NCI-H446 treated with DMSO at 0.1 percent for 48 hours (cell line): ENCODE data around the gene IL1RAP.
"Not testable (repeated sequence)": the region's sequence is repeated elsewhere in the genome, so short reads cannot be mapped to it uniquely, and the experiment has no call there.

Source experiments
- DNase-seq: peaks from one replicate; lab custom pipeline; 2025; lab: John Stamatoyannopoulos, UW

Gene IL1RAP

DNA sequence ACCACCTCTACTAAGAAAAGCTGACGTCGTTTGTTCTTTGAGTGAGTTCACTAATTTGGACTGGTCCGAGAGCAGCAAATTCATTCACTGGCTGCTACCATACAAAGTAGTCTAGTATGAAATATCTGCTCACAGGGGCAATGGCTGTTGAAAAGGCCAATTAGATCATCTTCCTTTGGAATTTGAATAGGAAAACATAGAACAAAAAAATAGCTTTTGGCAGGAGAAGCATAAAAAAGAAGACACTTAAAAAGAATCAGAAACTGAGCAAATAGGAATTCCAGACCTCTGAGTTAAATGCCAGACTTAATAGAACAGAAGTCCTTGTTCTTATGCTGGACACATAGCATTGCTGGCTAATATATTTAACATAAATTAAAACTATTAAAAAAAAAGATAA lies 159.3 kb downstream of the IL1RAP start:
- DNase-seq: no peak

DNA sequence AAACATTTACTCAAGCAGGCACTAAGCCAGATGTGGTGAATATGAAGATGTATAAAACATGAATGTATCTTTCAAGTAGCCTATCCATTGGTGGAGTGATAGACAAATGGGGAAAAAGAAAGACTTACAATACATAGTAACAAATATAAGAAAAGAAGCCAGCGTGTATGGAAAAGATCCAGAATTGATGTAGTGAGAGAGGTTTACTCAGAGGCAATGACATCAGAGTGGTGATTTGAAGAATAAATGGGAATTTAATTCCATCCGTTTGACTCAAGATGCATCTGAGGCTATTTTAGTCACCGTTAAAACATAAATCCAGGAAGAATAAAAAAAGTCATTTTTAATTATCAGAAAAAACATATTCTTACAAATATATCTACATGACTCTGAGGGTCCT lies 162.6 kb downstream of the IL1RAP start:
- no peak for DNase-seq

DNA sequence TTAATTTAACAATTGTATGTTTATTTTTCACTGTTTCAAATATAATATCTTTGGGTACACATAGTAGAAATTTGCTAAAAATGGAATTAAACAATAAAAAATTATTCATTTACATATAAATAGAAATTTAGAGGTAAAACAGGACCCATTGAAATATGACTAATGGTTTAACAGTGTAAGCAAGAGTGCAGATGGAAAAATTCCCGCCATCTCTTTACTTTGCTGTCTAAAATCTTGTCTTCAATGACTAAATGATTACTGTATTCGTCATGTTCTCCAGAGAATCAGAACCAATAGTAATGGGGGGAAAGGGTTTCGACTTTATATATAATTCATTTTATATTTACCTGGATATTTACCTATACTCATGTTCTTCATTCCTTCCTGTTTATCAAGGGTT lies 163.1 kb downstream of the IL1RAP start:
- DNase-seq: no peak

DNA sequence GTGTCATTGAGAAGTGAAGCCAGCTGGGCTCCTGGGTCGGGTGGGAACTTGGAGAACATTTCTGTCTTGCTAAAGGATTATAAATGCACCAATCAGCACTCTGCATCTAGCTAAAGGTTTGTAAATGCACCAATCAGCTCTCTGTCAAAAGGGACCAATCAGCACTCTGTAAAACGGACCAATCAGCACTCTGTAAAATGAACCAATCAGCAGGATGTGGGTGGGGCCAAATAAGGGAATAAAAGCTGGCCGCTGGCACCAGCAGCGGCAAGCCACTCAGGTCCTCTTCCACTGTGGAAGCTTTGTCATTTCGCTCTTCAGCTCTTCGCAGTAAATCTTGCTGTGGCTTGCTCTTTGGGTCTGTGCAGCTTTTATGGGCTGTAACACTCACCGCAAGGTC lies 164.0 kb downstream of the IL1RAP start:
- not testable (repeated sequence) for DNase-seq

DNA sequence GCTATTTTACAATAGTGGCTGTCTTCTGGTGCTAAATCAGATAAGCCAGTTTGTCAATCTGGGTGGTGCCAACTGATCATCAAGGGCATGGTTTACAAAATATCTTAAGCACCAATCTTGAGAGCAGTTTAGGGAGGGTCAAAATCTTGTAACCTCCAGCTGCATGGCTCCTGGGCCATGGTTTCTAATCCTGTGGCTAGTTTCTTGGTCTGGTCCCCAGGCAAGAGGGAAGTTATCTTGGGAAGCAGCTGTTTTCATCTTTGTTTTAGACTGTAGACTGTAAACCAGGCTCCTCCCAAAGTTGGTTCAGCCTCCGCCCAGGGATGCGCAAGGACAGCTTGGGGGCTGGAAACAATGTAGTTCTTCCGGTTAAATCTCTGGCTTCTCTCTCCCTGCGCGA lies 166.8 kb downstream of the IL1RAP start:
- DNase-seq: no peak

DNA sequence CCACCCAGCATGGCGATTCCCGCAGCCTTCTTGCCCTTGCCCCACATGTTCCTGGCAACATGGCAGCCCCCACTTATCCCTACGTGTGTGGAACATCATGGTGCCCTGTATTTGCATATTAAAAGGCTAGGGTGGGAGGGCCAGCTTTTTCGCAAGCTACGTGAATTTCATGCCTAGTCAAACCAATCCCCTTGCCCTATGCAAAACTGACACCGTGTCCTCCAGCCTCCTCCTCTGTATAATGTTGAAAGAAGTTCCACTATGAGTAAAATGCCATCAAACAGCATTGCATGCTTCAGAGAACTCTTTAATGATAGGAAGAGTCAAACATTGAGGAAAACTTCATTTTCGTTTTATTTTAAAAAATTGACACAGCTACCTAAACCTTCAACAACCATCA lies 170.9 kb downstream of the IL1RAP start:
- DNase-seq: no peak

DNA sequence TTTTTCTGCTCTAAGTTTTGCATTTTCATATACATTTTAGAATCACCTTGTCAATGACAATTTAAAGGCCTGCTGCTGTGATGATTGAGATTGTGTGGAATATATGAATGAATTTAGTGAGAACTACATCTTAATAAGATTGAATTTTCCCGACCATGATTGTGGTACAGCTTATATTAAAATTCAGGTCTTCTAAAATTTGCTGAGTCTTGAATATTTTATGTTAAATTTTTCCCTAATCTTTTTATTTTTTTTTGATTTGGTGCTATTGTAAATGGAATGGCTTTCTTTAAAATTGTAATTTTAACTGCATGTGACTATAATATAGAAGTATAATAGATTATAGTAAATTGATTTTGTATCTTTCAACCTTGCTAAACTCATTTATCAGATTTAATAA lies 172.1 kb downstream of the IL1RAP start:
- DNase-seq: no peak

DNA sequence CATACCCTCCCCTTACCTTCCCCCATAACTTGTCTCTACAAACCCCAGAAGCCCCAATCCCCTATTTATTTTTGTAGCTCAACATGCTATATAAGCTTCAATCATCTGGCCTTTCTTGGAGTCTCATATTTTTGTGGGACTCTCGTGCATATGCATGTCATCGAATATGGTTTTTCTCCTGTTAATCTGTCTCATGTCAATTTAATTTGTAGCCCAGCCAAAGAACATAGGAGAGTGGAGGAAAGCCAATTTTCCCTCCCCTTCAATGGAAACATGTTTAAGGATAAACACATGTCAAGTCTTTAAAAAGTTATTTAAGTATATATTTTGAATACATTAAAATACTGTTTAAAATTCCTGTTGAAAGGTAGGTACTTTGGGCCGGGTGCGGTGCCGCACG lies 176.4 kb downstream of the IL1RAP start:
- DNase-seq: no peak

DNA sequence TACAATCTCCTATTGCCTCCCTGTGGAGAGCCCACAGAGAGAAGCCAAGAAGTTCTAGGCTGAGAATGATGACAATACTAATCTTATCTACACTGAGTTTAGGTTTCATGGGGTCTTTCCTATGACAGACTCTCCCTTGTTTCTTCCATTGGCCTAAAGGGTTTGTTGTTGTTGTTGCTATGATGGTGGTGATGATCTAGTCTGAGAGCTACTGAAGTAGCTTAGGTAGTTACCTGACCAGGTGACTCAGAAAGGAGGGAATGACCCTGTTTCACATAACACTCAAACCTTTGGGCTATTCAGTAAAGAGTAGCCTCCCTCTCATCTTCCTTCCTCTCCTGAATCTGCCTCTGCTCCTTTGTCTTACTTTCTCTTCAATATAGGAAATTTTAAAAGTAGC lies 178.4 kb downstream of the IL1RAP start:
- DNase-seq: no peak

DNA sequence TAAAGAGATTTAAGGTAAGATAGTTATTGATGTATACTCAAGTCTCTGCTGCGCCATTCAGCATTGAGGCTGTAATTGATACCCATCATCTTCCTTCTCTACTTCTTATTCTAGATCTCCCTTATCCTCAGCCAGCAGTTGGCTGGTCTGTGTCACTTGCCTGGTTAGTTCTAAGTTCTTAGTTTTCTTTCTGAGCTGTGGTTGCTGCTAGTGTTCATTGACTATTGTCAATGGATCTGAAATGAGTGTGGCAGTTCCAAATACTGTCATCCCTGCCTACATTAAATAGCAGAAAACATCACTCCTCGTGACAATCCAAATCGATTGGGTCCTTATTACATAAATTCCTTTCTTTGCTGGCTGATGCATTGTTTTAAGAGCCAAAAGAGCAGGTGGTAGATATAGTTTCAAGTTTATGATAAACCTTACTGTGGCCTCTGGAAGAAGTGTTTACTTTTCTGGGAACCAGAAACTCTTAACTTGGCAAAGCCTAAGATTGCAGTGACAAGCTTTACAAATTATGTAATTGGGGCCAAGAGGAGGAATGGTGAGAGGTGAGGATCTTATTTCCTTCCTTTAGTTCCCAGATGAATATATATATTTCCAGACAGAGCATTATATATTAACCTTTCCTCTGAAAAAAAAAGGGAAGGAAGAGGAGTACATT lies 180.6 kb downstream of the IL1RAP start:
- no peak for DNase-seq

DNA sequence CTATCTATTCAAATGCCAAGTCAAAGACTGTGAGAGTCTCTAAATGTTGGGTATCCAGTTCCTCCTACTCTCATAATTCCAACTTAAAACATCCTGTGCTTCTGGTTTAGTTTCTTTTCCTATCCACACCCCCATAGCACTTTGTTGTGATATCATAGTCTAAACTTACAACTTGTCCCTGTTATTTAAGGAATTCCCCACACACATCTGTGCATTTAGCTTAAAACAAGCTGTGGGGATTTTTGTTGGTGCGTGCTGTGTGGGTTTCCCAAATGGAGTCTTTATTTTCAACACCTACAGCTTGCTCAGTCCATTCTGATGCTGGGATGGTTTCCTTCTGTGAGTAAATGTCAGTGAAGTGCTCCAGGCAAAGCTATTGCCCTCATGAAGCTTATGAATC lies 181.3 kb downstream of the IL1RAP start:
- DNase-seq: no peak

DNA sequence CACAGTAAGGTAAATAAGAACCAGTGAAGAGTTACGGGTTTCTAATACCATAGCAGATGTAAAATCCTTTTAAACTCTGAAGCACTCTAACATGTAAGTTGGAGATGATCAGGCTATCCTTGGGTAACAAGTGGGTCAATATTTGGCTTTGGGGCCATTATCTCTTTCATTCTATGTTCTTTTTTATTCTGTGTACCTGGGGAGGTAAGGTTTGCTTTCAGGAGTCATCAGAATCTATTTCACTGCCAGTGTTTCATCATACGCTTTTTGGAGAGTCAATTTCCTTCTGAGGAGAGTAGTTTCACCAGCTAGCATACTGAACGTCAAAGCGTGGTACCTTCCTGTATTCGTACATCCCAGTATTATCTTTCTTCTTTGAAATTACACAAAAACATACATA lies 182.1 kb downstream of the IL1RAP start:
- DNase-seq: no peak

DNA sequence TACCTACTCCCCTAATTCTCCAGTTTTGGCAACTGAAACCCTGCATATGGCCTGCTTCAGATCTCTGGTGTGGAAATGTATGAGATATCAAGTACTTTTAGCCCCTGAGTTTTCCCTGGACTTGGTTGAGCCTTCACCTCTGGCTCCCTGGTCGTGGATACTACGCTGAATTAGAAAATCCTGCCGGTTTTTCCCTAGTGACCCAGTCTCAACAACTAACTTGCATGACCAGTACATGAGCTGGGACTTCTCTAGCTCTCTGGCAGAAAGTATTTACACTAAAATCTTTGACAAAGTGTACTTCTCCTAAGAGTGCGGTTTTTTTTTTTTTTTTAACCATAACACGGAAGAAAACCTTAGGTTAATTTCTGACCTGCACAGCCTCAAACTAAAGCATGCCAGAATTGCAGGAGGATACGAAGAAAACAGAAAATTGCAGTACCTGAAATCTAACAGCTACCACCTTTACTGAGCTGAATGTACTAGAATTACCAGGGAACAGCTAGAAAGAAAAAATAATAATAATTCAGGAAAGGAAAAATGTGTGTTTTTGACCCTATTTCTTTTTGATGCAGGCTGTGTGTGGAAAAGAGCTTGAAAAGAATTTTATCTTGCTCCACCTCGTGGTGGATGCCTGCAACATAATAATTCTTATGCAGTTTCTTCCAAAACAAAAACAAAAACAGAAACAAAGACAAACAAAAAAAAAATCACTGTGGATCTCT lies 183.1 kb downstream of the IL1RAP start:
- DNase-seq: no peak

DNA sequence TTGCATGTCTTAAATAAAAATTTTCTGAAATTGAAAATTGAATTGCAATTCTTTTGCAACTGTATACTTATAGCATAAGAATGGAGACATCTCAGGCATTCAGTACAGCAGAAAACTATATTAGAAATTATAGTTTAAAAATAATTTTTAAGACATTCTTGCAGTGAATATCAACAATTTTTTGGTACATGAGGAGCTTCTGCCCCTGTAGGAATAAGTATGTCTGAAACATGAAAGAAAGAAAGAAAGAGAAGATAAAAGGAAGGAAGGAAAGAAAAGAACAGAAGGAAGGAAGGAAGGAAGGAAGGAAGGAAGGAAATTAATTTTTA lies 183.6 kb downstream of the IL1RAP start:
- DNase-seq: no peak

DNA sequence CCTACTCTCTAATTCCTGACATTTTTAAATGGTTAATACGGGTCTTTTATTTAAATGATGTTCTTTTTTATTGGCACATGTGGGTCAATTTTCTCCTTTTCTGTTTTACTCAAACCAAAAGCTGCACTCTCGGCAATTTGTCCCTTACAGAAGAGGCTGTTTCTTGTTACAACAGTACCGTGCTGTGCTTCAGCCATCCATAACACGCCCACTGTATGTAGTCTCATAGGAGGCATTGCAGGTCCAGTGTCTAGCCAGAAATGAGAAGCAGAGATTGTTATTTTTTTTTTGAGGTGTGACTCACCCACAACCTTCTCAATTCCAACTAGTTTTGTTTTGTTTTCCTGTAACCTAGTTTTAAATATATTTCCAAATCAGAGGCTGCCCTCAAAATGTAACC lies 184.0 kb downstream of the IL1RAP start:
- DNase-seq: no peak

DNA sequence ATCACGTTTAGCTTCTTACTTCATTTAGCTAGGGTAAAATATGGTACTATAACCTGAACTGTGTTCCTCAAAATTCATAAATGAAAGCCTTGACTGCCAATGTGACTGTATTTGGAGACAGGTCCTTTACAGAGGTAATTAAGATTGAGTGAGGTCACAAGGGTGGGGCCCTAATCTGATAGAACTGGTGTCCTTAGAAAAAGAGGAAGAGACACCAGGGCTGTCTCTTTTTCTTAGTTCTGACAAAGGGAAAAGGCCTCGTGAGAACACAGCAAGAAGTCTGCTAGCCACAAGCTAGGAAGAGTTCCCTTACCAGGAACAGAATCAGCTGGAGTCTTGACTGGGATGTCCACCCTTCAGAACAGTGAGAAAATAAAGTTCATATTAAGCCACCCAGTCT lies 185.9 kb downstream of the IL1RAP start:
- DNase-seq: no peak

DNA sequence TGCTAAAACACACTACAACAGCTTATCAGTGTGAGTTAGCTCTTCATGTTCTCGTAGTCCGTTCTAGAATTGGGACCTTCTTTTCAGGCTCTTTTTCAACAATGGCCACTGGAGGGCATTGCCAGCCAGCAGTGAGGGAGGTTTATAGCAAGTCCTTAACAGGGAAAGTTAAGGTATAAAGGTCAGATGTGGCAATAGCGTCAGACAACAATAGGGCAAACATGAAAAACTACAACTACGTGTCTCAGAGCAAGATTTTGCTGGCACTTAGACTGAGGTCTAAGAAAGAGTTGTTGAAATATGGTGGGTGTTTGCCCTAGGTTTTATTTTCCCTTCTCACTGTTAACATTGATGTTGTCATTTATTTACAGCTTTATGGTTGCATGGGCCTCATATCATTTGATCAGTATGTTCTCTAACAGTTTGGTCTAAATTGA lies 187.2 kb downstream of the IL1RAP start:
- no peak for DNase-seq

DNA sequence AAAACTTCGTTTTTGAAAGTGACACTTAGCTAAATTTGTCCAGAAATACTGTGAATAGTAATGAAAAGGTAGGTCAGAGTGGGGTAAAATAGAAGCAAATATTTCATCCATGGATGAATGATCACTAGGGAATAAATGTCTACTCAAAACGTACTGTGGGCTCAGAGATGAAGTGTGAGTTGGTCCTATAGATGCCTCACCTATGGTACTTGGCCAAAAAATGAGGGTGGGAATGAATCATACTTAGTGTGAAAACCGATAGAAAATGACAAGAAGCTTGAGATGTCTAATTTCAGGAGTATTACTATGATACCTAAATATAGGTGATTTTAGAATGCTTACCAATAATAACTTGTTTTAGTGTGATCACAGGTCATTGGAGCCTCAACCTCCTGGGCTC lies 192.7 kb downstream of the IL1RAP start:
- no peak for DNase-seq
